Mammary epithelial cell (primary cell): ENCODE results near the gene MROH2A.

Experiments used
- EZH2 ChIP-seq: IDR thresholded peaks from 2 replicates; pipeline ENCODE4 v1.6.1; 2012; ENCODE audit warnings: low read length, inconsistent platforms, borderline replicate concordance
- TF ChIP-seq, protein P1 (sequence below), 2 donors: IDR thresholded peaks in 1 of 2; conservative IDR thresholded peaks in 1 of 2; 2 replicates each; pipeline ENCODE4 v1.5.1; 2011 to 2012; ENCODE audit warnings: inconsistent platforms in 2 of 2, low read length in 2 of 2, mild to moderate bottlenecking in 2 of 2, control low read depth in 1 of 2, low read depth in 1 of 2; ENCODE audit not compliant: insufficient read depth in 1 of 2; ENCODE audit errors: extremely low read depth in 1 of 2

DNA sequence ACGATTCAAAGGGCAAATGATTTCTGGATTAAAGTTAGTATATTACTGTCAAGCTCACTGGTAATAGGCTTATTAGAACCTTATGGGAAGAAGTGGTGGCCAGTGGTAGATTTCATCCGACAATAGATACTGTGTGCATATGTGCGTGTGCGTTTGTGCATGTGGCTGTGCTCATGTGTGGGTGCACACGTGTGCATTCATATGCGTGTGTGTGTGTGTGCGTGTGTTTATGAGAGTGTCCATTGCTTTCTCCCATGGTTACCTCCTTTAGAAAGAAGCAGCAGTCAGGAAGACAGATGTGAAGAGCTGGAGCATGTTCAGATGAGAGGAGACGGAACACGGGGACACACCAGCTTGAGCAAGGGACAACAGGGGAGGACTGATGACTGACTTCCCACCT lies 8.9 kb upstream of the MROH2A start:
- TF ChIP-seq, protein P1, sequence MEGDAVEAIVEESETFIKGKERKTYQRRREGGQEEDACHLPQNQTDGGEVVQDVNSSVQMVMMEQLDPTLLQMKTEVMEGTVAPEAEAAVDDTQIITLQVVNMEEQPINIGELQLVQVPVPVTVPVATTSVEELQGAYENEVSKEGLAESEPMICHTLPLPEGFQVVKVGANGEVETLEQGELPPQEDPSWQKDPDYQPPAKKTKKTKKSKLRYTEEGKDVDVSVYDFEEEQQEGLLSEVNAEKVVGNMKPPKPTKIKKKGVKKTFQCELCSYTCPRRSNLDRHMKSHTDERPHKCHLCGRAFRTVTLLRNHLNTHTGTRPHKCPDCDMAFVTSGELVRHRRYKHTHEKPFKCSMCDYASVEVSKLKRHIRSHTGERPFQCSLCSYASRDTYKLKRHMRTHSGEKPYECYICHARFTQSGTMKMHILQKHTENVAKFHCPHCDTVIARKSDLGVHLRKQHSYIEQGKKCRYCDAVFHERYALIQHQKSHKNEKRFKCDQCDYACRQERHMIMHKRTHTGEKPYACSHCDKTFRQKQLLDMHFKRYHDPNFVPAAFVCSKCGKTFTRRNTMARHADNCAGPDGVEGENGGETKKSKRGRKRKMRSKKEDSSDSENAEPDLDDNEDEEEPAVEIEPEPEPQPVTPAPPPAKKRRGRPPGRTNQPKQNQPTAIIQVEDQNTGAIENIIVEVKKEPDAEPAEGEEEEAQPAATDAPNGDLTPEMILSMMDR (conservative IDR thresholded peaks at IDR 0.05 in 1 of 2, IDR thresholded peaks at IDR 0.05 in 1 of 2; ENCODE audit: extremely low read depth in 1 of 2, insufficient read depth in 1 of 2, low read depth in 1 of 2, low read length in 2 of 2) = no peak
- no peak for TF ChIP-seq EZH2
